Activated CD4-positive, alpha-beta T cell treated with anti-CD3 and anti-CD28 coated beads, Interleukin-2, amount 50 U/mL, for 1 hour (primary cell): Measurements from ENCODE around the gene NMT2.

Experiments
- DNase-seq: peaks from one replicate; pipeline ENCODE4 v3.0.0-alpha.2; 2020

NMT2 gene

GRCh38 chr10:15180736-15181135 is 12.2 kb upstream of the NMT2 start:
- no peak for DNase-seq

GRCh38 chr10:15176269-15176668 is 7.8 kb upstream of the NMT2 start:
- no peak for DNase-seq

- DNase-seq = no peak
Observed at GRCh38 chr10:15175587-15175986, 7.1 kb upstream of the NMT2 start.

- DNase-seq = no peak
Observed at GRCh38 chr10:15172306-15172840, 3.9 kb upstream of the NMT2 start.

- DNase-seq = peak; percentile 39
Observed at GRCh38 chr10:15169555-15170401, 1.3 kb upstream of the NMT2 start.

GRCh38 chr10:15168786-15169554 is 477 bp upstream of the NMT2 start:
- DNase-seq = peak; percentile 98

- peak; percentile 32 for DNase-seq
Observed at GRCh38 chr10:15167411-15168290, 842 bp downstream of the NMT2 start.

- no peak for DNase-seq
Observed at GRCh38 chr10:15166325-15166724, 2.2 kb downstream of the NMT2 start.

- DNase-seq = no peak
Observed at GRCh38 chr10:15163253-15163828, 5.2 kb downstream of the NMT2 start.

- DNase-seq = no peak
Observed at GRCh38 chr10:15158972-15159371, 9.5 kb downstream of the NMT2 start.

- no peak for DNase-seq
Observed at GRCh38 chr10:15158448-15158847, 10.0 kb downstream of the NMT2 start.

- no peak for DNase-seq
Observed at GRCh38 chr10:15155978-15156656, 12.4 kb downstream of the NMT2 start.

GRCh38 chr10:15152556-15152955 is 15.9 kb downstream of the NMT2 start:
- no peak for DNase-seq

- no peak for DNase-seq
Observed at GRCh38 chr10:15150563-15150962, 17.9 kb downstream of the NMT2 start.

GRCh38 chr10:15149042-15149771 is 19.3 kb downstream of the NMT2 start:
- DNase-seq = no peak

- DNase-seq = no peak
Observed at GRCh38 chr10:15147594-15148392, 20.7 kb downstream of the NMT2 start.

- no peak for DNase-seq
Observed at GRCh38 chr10:15146366-15146765, 22.1 kb downstream of the NMT2 start.

GRCh38 chr10:15144788-15145187 is 23.7 kb downstream of the NMT2 start:
- no peak for DNase-seq

GRCh38 chr10:15141136-15142054 is 27.1 kb downstream of the NMT2 start:
- DNase-seq = no peak
